Ovary (tissue), 9 donors: ENCODE measurements around the gene PER2. TPM values are rescaled to one million over a fixed set of nuclear protein-coding genes. Genes with fewer than 3 reads are reported as not detected.

Experiments used
- DNase-seq, 5 donors: peaks; one replicate each; pipeline ENCODE4 v3.0.0-alpha.2; 2019 to 2020
- H3K27ac ChIP-seq, 2 donors: fragments of 200-600 bp; one replicate each; pipeline versions ENCODE4 v1.5.1 to v1.8.0; 2019 to 2022
- H3K27me3 ChIP-seq: fragments of 200-600 bp; one replicate; pipeline ENCODE4 v1.8.0; 2022
- H3K36me3 ChIP-seq: fragments of 200-600 bp; sonication (generic); one replicate; pipeline ENCODE4 v1.5.1; 2019
- H3K4me1 ChIP-seq: one replicate; pipeline ENCODE4 v1.8.1; 2013; ENCODE audit warnings: mild to moderate bottlenecking, moderate library complexity; ENCODE audit not compliant: insufficient read depth
- H3K4me3 ChIP-seq: fragments of 200-600 bp; sonication (generic); one replicate; pipeline ENCODE4 v1.5.1; 2017
- H3K9me3 ChIP-seq, 2 donors: fragments of 200-600 bp in 1 of 2; sonication (generic) in 1 of 2; one replicate each; pipeline versions ENCODE4 v1.5.1 to v1.8.1; 2013 to 2019; ENCODE audit warnings: mild to moderate bottlenecking in 1 of 2, moderate library complexity in 1 of 2
- EP300 ChIP-seq: sonication (generic); formaldehyde crosslinking; IDR thresholded peaks from one replicate; pipeline ENCODE4 v1.6.1; 2017; ENCODE audit warnings: antibody characterized with exemption
- POLR2A ChIP-seq: fragments of 450-650 bp; IDR thresholded peaks from one replicate; pipeline ENCODE4 v1.6.1; 2017; ENCODE audit warnings: antibody characterized with exemption, mild to moderate bottlenecking, moderate library complexity
- WGBS, 3 donors: extraction: QIAGEN DNeasy Blood & Tissue Kit in 1 of 3; methylation state at CpG; one replicate each; pipeline versions ENCODE4 v1.1.5 to v1.1.7; 2013 to 2017; 5-methylcytosine and 5-hydroxymethylcytosine counted together
- intact Hi-C, 4 donors: fragments of 100-400 bp; cut with DNase I; formaldehyde crosslinking; loops; one replicate each; pipeline versions ENCODE4 v1.11.0 to v1.15.1; 2022 to 2023
- polyA plus RNA-seq, 2 donors: library from polyadenylated mRNA; stranded (reverse); fragments of 200-250 nt in 1 of 2; fragments of 350-450 nt in 1 of 2; fragmentation: Illumina TruSeq in 1 of 2; extraction: RNeasy Lipid Tissue Mini Kit (QIAGEN cat#74804) in 1 of 2; gene quantifications; one replicate each; pipeline ENCODE4 v1.2.3, GENCODE V29; 2013 to 2014
- total RNA-seq, 7 donors: library from RNA; depleted of rRNA in 2 of 7; stranded (reverse); fragments of >200 nt in 2 of 7; fragmentation: NEBNext Ultra II Directional in 3 of 7; extraction: Animal tissue kit (Norgen Biotek cat#: 25700) in 3 of 7; gene quantifications; one replicate each; pipeline versions ENCODE4 v1.1.0 to v1.2.4, GENCODE V29; 2016 to 2023
- TF ChIP-seq, protein P1 (sequence below), 3 donors: fragments of 450-650 bp in 2 of 3; fragments of 200-600 bp in 1 of 3; IDR thresholded peaks; one replicate each; pipeline versions ENCODE4 v1.5.1 to v1.8.0; 2016 to 2022; ENCODE audit warnings: antibody characterized with exemption in 3 of 3, mild to moderate bottlenecking in 1 of 3
- donor health status: DM: no; HTN: no; CAD: no; lungs with moderate emphysema.
- donor health status: DM: no; HTN: no; CAD: no.
- donor health status: Bipolar disorder and iron deficiency.
- donor health status: DM: yes; HTN: yes; CAD: no.
- donor health status: DM: no; HTN: no; CAD: no.
- donor health status: DM: yes; HTN: yes; CAD: no.

The PER2 gene
- total and polyA plus RNA-seq, 9 donors = 8.1 to 34.5 (median 22.4) TPM

DNA sequence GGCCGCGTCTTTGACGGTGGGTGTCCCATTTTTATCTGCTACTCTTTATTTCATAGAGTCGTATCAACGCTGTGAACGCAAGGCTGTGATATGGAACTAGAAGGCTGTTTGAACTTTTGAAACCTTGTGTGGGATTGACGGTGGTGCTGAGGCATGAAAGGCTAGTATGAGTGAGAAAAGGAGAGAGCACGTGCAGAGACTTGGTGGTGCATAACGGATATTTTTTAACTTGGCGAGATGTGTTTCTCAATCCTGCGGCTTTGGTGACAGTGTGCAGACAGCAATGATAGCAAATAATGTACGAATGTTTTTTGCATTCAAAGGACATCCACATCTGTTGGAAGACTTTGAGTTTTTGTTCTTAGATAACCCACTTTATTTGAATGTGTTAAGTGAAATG, 54.8 kb downstream of the PER2 start:
- intact Hi-C loops = no loop called here
- Histone ChIP-seq H3K27ac (no peak overlapping the region), H3K4me3 (no peak overlapping the region), H3K9me3 (no peaks in the 10 kb centered on the region), H3K4me1 (peaks cover 7% of the 10 kb centered on the region), H3K27me3 (no peaks in the 10 kb centered on the region), H3K36me3 (no peaks in the 10 kb centered on the region)
- TF ChIP-seq, protein P1, sequence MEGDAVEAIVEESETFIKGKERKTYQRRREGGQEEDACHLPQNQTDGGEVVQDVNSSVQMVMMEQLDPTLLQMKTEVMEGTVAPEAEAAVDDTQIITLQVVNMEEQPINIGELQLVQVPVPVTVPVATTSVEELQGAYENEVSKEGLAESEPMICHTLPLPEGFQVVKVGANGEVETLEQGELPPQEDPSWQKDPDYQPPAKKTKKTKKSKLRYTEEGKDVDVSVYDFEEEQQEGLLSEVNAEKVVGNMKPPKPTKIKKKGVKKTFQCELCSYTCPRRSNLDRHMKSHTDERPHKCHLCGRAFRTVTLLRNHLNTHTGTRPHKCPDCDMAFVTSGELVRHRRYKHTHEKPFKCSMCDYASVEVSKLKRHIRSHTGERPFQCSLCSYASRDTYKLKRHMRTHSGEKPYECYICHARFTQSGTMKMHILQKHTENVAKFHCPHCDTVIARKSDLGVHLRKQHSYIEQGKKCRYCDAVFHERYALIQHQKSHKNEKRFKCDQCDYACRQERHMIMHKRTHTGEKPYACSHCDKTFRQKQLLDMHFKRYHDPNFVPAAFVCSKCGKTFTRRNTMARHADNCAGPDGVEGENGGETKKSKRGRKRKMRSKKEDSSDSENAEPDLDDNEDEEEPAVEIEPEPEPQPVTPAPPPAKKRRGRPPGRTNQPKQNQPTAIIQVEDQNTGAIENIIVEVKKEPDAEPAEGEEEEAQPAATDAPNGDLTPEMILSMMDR (IDR thresholded peaks at IDR 0.05) = no peak
- TF ChIP-seq POLR2A (no peak), EP300 (no peak)
- 86 to 90% (median 88%) methylated on average over 12 of the region's 12 CpGs for WGBS, 3 donors
- DNase-seq = no peak

DNA sequence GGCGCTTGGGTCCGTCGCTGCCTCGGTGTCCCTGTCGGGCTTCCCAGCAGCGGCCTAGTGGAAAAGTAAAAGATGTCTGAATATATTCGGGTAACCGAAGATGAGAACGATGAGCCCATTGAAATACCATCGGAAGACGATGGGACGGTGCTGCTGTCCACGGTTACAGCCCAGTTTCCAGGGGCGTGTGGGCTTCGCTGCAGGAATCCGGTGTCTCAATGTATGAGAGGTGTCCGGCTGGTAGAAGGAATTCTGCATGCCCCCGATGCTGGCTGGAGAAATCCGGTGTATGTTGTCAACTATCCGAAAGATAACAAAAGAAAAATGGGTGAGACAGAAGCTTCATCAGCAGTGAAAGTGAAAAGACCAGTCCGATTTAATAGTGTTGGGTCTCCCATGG, 56.6 kb downstream of the PER2 start:
- H3K36me3 ChIP-seq = no peaks in the 10 kb centered on the region
- DNase-seq = no peak
- H3K9me3 ChIP-seq = no peaks in the 10 kb centered on the region
- intact Hi-C loops = no loop called here
- H3K27ac ChIP-seq = no peak overlapping the region
- 53 to 60% (median 60%) methylated on average over 21 of the region's 21 CpGs for WGBS, 3 donors
- peaks cover 7% of the 10 kb centered on the region for H3K4me1 ChIP-seq
- TF ChIP-seq EP300 (no peak), POLR2A (no peak)
- TF ChIP-seq, protein P1 (IDR thresholded peaks at IDR 0.05) = no peak
- peak overlapping the region; percentile 37 for H3K4me3 ChIP-seq
- H3K27me3 ChIP-seq = no peaks in the 10 kb centered on the region

DNA sequence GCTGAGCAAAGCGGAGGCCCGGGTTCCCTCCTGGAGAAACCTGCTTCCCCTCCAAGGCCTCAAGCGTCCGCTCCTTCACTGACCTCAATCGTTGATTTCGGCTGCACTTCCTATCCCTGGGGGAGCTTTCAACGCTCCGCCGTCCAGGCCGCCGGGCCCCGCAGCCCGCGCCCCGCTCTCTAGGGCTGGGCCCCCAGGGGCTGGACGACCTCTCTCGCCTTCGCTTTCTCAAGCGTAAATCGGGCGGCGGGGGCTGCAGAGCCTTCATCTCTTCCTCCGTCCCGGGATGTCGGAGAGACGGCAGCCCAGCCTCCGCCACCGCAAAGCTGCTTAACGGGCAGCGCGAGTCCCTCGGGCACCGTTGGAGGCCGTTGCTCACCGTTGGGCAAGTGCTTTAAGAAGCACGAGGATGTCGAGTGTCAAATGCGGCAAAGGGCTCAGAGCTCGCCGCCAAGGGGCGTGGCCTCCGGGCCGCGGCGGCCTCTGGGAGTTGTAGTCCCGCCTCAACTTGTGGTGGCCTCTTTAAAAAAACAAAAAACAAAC, 57.1 kb downstream of the PER2 start:
- Histone ChIP-seq H3K27me3 (no peaks in the 10 kb centered on the region), H3K4me1 (peaks cover 7% of the 10 kb centered on the region), H3K9me3 (no peaks in the 10 kb centered on the region), H3K4me3 (peak overlapping the region; percentile 37), H3K27ac (no peak overlapping the region), H3K36me3 (no peaks in the 10 kb centered on the region)
- intact Hi-C loops = no loop called here
- WGBS, 3 donors = 2 to 4% (median 3%) methylated on average over 37 to 46 of the region's 46 CpGs
- peak; percentile 63 to 85 (median 79) for DNase-seq
- TF ChIP-seq, protein P1 (IDR thresholded peaks at IDR 0.05) = no peak
- TF ChIP-seq EP300 (no peak), POLR2A (no peak)

DNA sequence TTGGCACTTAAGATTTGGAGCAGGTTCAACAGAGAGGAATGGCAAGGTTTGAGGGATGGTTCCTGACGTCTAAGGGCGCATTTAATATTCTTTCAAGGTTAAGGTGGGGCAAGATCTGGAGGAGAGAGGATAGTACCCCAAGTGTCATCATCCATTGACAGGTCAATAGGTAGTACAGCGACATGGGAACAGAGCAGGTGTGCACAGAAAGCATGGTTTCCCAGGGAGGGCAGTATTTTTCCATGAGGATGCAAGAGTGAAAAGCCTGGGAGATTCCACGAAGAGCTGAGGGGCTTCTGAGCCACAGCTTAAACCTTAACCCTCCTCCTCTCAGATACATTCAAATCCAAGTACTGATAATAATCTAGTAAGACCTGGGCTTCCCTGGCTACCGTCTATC, 57.7 kb downstream of the PER2 start:
- Histone ChIP-seq H3K27me3 (no peaks in the 10 kb centered on the region), H3K9me3 (no peaks in the 10 kb centered on the region), H3K36me3 (no peaks in the 10 kb centered on the region), H3K27ac (no peak overlapping the region), H3K4me3 (peak overlapping the region; percentile 37), H3K4me1 (peaks cover 7% of the 10 kb centered on the region)
- 76 to 85% (median 78%) methylated on average over 5 of the region's 5 CpGs for WGBS, 3 donors
- TF ChIP-seq POLR2A (no peak), EP300 (no peak)
- no peak for DNase-seq
- intact Hi-C loops = no loop called here

DNA sequence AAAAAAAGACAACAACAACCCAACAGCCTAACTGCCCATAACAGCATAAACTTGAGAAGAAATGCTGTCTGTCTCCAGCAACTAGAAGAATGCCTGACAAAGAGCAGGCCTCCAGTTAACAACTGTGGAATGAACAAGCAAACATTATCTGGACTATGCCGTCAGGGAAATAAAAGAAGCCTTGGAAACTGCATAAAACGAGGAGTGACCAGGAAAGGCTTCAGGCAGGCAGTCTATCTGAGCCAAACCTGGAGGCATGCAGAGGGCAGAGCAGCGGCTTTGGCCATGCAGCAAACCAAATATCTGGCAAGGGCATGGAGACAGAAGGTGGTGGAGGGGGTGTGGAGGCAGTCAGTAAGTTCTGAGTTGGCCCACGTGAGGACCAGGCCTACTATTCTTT, 59.7 kb downstream of the PER2 start:
- intact Hi-C loops = no loop called here
- H3K27ac ChIP-seq = no peak overlapping the region
- 48 to 65% (median 54%) methylated on average over 4 of the region's 4 CpGs for WGBS, 3 donors

More for the DNA sequence above, 59.7 kb downstream of the PER2 start:
- H3K4me1 ChIP-seq = peaks cover 3% of the 10 kb centered on the region
- no peak overlapping the region for H3K4me3 ChIP-seq
- H3K27me3 ChIP-seq = no peaks in the 10 kb centered on the region
- TF ChIP-seq EP300 (no peak), POLR2A (no peak)
- TF ChIP-seq, protein P1 (IDR thresholded peaks at IDR 0.05) = no peak
- no peaks in the 10 kb centered on the region for H3K9me3 ChIP-seq
- no peak for DNase-seq
- no peaks in the 10 kb centered on the region for H3K36me3 ChIP-seq
